GM23338 (cell line): ENCODE data around the gene MYCBPAP.

Experiments used
- CREB1 ChIP-seq: fragments of 250-450 bp; sonication (Bioruptor Pico); IDR thresholded peaks from 2 replicates; pipeline ENCODE4 v1.5.0; 2020; ENCODE audit warnings: low read depth, mild to moderate bottlenecking, moderate library complexity
- EZH2 ChIP-seq: fragments of 200-600 bp; sonication (generic); IDR thresholded peaks from one replicate; pipeline ENCODE4 v1.8.0; 2017; ENCODE audit warnings: antibody characterized with exemption, mild to moderate bottlenecking, low read depth; ENCODE audit not compliant: unreplicated experiment
- EZH2phosphoT487 ChIP-seq: fragments of 200-600 bp; sonication (generic); IDR thresholded peaks from one replicate; pipeline ENCODE4 v1.8.1; 2018; ENCODE audit warnings: antibody characterized with exemption; ENCODE audit not compliant: unreplicated experiment
- NANOG ChIP-seq: IDR thresholded peaks from 2 replicates; pipeline ENCODE4 v1.6.1; 2016; ENCODE audit warnings: antibody characterized with exemption, borderline replicate concordance
- POLR2AphosphoS5 ChIP-seq: IDR thresholded peaks from 2 replicates; pipeline ENCODE4 v1.6.1; 2016; ENCODE audit warnings: antibody characterized with exemption, low read depth
- STAT1 ChIP-seq: IDR thresholded peaks from one replicate; pipeline ENCODE4 v1.6.1; 2016; ENCODE audit warnings: antibody characterized with exemption; ENCODE audit not compliant: unreplicated experiment
- ZNF114 ChIP-seq: fragments of 250-450 bp; sonication (Bioruptor Pico); IDR thresholded peaks from 2 replicates; pipeline ENCODE4 v1.5.0; 2020; ENCODE audit warnings: mild to moderate bottlenecking, moderate library complexity
- ZNF331 ChIP-seq: fragments of 250-450 bp; sonication (Bioruptor Pico); IDR thresholded peaks from 2 replicates; pipeline ENCODE4 v1.5.0; 2020; ENCODE audit warnings: low read depth, mild to moderate bottlenecking, moderate library complexity
- TF ChIP-seq, protein P1 (sequence below), 2 experiments: fragments of 200-600 bp in 1 of 2; sonication (generic) in 1 of 2; conservative IDR thresholded peaks; 2 replicates each; pipeline versions ENCODE4 v1.5.1 to v1.6.1; 2016 to 2017; ENCODE audit warnings: antibody characterized with exemption in 2 of 2, low read depth in 2 of 2, mild to moderate bottlenecking in 2 of 2, moderate library complexity in 1 of 2
- TF ChIP-seq, protein P2 (sequence below): IDR thresholded peaks from one replicate; pipeline ENCODE4 v1.6.1; 2018; ENCODE audit warnings: antibody characterized with exemption; ENCODE audit not compliant: unreplicated experiment

- TF ChIP-seq, protein P1, sequence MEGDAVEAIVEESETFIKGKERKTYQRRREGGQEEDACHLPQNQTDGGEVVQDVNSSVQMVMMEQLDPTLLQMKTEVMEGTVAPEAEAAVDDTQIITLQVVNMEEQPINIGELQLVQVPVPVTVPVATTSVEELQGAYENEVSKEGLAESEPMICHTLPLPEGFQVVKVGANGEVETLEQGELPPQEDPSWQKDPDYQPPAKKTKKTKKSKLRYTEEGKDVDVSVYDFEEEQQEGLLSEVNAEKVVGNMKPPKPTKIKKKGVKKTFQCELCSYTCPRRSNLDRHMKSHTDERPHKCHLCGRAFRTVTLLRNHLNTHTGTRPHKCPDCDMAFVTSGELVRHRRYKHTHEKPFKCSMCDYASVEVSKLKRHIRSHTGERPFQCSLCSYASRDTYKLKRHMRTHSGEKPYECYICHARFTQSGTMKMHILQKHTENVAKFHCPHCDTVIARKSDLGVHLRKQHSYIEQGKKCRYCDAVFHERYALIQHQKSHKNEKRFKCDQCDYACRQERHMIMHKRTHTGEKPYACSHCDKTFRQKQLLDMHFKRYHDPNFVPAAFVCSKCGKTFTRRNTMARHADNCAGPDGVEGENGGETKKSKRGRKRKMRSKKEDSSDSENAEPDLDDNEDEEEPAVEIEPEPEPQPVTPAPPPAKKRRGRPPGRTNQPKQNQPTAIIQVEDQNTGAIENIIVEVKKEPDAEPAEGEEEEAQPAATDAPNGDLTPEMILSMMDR (conservative IDR thresholded peaks at IDR 0.05; ENCODE audit: low read depth in 2 of 2), result no peak
- TF ChIP-seq NANOG (no peak), POLR2AphosphoS5 (no peak), EZH2 (no peak), ZNF114 (no peak), CREB1 (CRISPR knock-in tag) (no peak), ZNF331 (CRISPR knock-in tag) (no peak), EZH2phosphoT487 (no peak), STAT1 (no peak)
- TF ChIP-seq, protein P2, sequence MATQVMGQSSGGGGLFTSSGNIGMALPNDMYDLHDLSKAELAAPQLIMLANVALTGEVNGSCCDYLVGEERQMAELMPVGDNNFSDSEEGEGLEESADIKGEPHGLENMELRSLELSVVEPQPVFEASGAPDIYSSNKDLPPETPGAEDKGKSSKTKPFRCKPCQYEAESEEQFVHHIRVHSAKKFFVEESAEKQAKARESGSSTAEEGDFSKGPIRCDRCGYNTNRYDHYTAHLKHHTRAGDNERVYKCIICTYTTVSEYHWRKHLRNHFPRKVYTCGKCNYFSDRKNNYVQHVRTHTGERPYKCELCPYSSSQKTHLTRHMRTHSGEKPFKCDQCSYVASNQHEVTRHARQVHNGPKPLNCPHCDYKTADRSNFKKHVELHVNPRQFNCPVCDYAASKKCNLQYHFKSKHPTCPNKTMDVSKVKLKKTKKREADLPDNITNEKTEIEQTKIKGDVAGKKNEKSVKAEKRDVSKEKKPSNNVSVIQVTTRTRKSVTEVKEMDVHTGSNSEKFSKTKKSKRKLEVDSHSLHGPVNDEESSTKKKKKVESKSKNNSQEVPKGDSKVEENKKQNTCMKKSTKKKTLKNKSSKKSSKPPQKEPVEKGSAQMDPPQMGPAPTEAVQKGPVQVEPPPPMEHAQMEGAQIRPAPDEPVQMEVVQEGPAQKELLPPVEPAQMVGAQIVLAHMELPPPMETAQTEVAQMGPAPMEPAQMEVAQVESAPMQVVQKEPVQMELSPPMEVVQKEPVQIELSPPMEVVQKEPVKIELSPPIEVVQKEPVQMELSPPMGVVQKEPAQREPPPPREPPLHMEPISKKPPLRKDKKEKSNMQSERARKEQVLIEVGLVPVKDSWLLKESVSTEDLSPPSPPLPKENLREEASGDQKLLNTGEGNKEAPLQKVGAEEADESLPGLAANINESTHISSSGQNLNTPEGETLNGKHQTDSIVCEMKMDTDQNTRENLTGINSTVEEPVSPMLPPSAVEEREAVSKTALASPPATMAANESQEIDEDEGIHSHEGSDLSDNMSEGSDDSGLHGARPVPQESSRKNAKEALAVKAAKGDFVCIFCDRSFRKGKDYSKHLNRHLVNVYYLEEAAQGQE, result no peak
Measured at GRCh38 chr17:50549969-50550368, 41.7 kb downstream of the MYCBPAP start.
